Fibroblast of peridontal ligament (primary cell): Measurements from ENCODE around the gene EIF2A.
A peak's percentile ranks its signal among the peaks of the same experiment; 100 is the strongest.
"Not testable (repeated sequence)": the region's sequence is repeated elsewhere in the genome, so short reads cannot be mapped to it uniquely, and the experiment has no call there.

ENCODE experiments used
- DNase-seq: peaks from one replicate; pipeline ENCODE4 v3.0.0-alpha.2; 2010; ENCODE audit errors: extremely low read depth

EIF2A gene

GRCh38 chr3:150602426-150603152 lies 56.0 kb downstream of the EIF2A start:
- no peak for DNase-seq

GRCh38 chr3:150603153-150603979 lies 56.8 kb downstream of the EIF2A start, which contains the start of gene SELENOT:
Gene SELENOT (plus strand): TSS chr3:150603321. CDS start chr3:150603363, 42 bp downstream.
- DNase-seq, result peak; percentile 96

- no peak for DNase-seq
Measured at GRCh38 chr3:150603980-150604319, 57.4 kb downstream of the EIF2A start.

- no peak for DNase-seq
Measured at GRCh38 chr3:150605998-150606641, 59.5 kb downstream of the EIF2A start.

- DNase-seq, result no peak
Measured at GRCh38 chr3:150607267-150608065, 60.9 kb downstream of the EIF2A start.

- DNase-seq, result no peak
Measured at GRCh38 chr3:150609988-150610387, 63.4 kb downstream of the EIF2A start.

- no peak for DNase-seq
Measured at GRCh38 chr3:150610785-150611184, 64.2 kb downstream of the EIF2A start.

- DNase-seq, result no peak
Measured at GRCh38 chr3:150611666-150612065, 65.1 kb downstream of the EIF2A start.

GRCh38 chr3:150612494-150612893 lies 65.9 kb downstream of the EIF2A start:
- DNase-seq, result no peak

- no peak for DNase-seq
Measured at GRCh38 chr3:150613034-150613433, 66.4 kb downstream of the EIF2A start.

- no peak for DNase-seq
Measured at GRCh38 chr3:150613709-150614480, 67.3 kb downstream of the EIF2A start.

- no peak for DNase-seq
Measured at GRCh38 chr3:150620002-150620689, 73.6 kb downstream of the EIF2A start.

- not testable (repeated sequence) for DNase-seq
Measured at GRCh38 chr3:150622955-150623354, 76.4 kb downstream of the EIF2A start.

- no peak for DNase-seq
Measured at GRCh38 chr3:150623945-150624344, 77.4 kb downstream of the EIF2A start.

GRCh38 chr3:150626148-150626930 lies 79.8 kb downstream of the EIF2A start:
- no peak for DNase-seq

GRCh38 chr3:150627557-150627956 lies 81.0 kb downstream of the EIF2A start:
- DNase-seq, result peak; percentile 85

- no peak for DNase-seq
Measured at GRCh38 chr3:150631515-150632221, 85.1 kb downstream of the EIF2A start.

GRCh38 chr3:150635076-150635475 lies 88.5 kb downstream of the EIF2A start:
- DNase-seq, result no peak

- no peak for DNase-seq
Measured at GRCh38 chr3:150635526-150635925, 88.9 kb downstream of the EIF2A start.
